SJCRH30 (cell line): ENCODE measurements around the gene EBF3. TPM values are rescaled to one million over a fixed set of nuclear protein-coding genes. Genes with fewer than 3 reads are reported as not detected.

Experiments used
- DNase-seq, 2 experiments: peaks; one replicate each; pipeline ENCODE4 v3.0.0-alpha.2; 2015 to 2020
- H3K27ac ChIP-seq: fragments of 250-450 bp; sonication (Bioruptor Pico); 2 replicates; pipeline ENCODE4 v1.5.1; 2020; ENCODE audit warnings: mild to moderate bottlenecking, moderate library complexity
- H3K27me3 ChIP-seq: fragments of 250-450 bp; sonication (Bioruptor Pico); 2 replicates; pipeline ENCODE4 v1.5.1; 2020; ENCODE audit warnings: mild to moderate bottlenecking, moderate library complexity
- H3K36me3 ChIP-seq: fragments of 250-450 bp; sonication (Bioruptor Pico); 2 replicates; pipeline ENCODE4 v1.5.1; 2020; ENCODE audit warnings: mild to moderate bottlenecking, moderate library complexity
- H3K4me1 ChIP-seq: fragments of 250-450 bp; sonication (Bioruptor Pico); 2 replicates; pipeline ENCODE4 v1.5.1; 2020; ENCODE audit warnings: mild to moderate bottlenecking, moderate library complexity
- H3K4me3 ChIP-seq: fragments of 250-450 bp; sonication (Bioruptor Pico); 2 replicates; pipeline ENCODE4 v1.5.1; 2020; ENCODE audit warnings: mild to moderate bottlenecking, moderate library complexity
- H3K9me3 ChIP-seq: fragments of 250-450 bp; sonication (Bioruptor Pico); replicated peaks from 2 replicates; pipeline ENCODE4 v1.5.1; 2020; ENCODE audit warnings: mild to moderate bottlenecking, moderate library complexity
- total RNA-seq: library from RNA; depleted of rRNA; stranded (reverse); fragments of >200 nt; shearing (Covaris generic); gene quantifications from 2 replicates; pipeline ENCODE4 v1.2.3, GENCODE V29; 2014

EBF3 gene
- total RNA-seq, 1 experiment from 2014 or later = 13.1 TPM

- no peak overlapping the region for H3K4me3 ChIP-seq
- DNase-seq = no peak
- no peaks in the 10 kb centered on the region for H3K27me3 ChIP-seq
- peaks cover 2% of the 10 kb centered on the region for H3K4me1 ChIP-seq
- no peak overlapping the region for H3K27ac ChIP-seq
- no peaks in the 10 kb centered on the region for H3K36me3 ChIP-seq
- H3K9me3 ChIP-seq = no peaks in the 10 kb centered on the region
Observed at GRCh38 chr10:129857242-129857960, 106.7 kb downstream of the EBF3 start.

GRCh38 chr10:129855836-129856563 is 108.1 kb downstream of the EBF3 start:
- Histone ChIP-seq H3K36me3 (no peaks in the 10 kb centered on the region), H3K27ac (no peak overlapping the region), H3K4me1 (no peaks in the 10 kb centered on the region), H3K9me3 (no peaks in the 10 kb centered on the region), H3K4me3 (no peak overlapping the region), H3K27me3 (no peaks in the 10 kb centered on the region)
- no peak for DNase-seq

GRCh38 chr10:129854796-129855705 is 109.0 kb downstream of the EBF3 start:
- Histone ChIP-seq H3K4me3 (no peak overlapping the region), H3K36me3 (no peaks in the 10 kb centered on the region), H3K27ac (no peak overlapping the region), H3K4me1 (no peaks in the 10 kb centered on the region), H3K9me3 (no peaks in the 10 kb centered on the region), H3K27me3 (no peaks in the 10 kb centered on the region)
- DNase-seq = no peak

GRCh38 chr10:129854158-129854557 is 109.9 kb downstream of the EBF3 start:
- Histone ChIP-seq H3K36me3 (no peaks in the 10 kb centered on the region), H3K9me3 (no peaks in the 10 kb centered on the region), H3K27ac (no peak overlapping the region), H3K4me1 (no peaks in the 10 kb centered on the region), H3K27me3 (no peaks in the 10 kb centered on the region), H3K4me3 (no peak overlapping the region)
- no peak for DNase-seq

- Histone ChIP-seq H3K4me3 (no peak overlapping the region), H3K27me3 (no peaks in the 10 kb centered on the region), H3K27ac (no peak overlapping the region), H3K36me3 (no peaks in the 10 kb centered on the region), H3K9me3 (no peaks in the 10 kb centered on the region), H3K4me1 (no peaks in the 10 kb centered on the region)
- DNase-seq = no peak
Observed at GRCh38 chr10:129853562-129853903, 110.5 kb downstream of the EBF3 start.

GRCh38 chr10:129852829-129853561 is 111.1 kb downstream of the EBF3 start:
- Histone ChIP-seq H3K27me3 (no peaks in the 10 kb centered on the region), H3K36me3 (no peaks in the 10 kb centered on the region), H3K27ac (no peak overlapping the region)

GRCh38 chr10:129851941-129852640 is 112.0 kb downstream of the EBF3 start:
- Histone ChIP-seq H3K4me1 (no peaks in the 10 kb centered on the region), H3K27ac (no peak overlapping the region)

More at GRCh38 chr10:129852829-129853561, 111.1 kb downstream of the EBF3 start:
- Histone ChIP-seq H3K9me3 (no peaks in the 10 kb centered on the region), H3K4me1 (no peaks in the 10 kb centered on the region), H3K4me3 (no peak overlapping the region)
- no peak for DNase-seq

GRCh38 chr10:129850790-129851189 is 113.3 kb downstream of the EBF3 start:
- Histone ChIP-seq H3K9me3 (no peaks in the 10 kb centered on the region), H3K36me3 (no peaks in the 10 kb centered on the region), H3K27ac (no peak overlapping the region), H3K27me3 (no peaks in the 10 kb centered on the region), H3K4me3 (no peak overlapping the region), H3K4me1 (no peaks in the 10 kb centered on the region)
- no peak for DNase-seq

More at GRCh38 chr10:129851941-129852640, 112.0 kb downstream of the EBF3 start:
- Histone ChIP-seq H3K36me3 (no peaks in the 10 kb centered on the region), H3K4me3 (no peak overlapping the region), H3K9me3 (no peaks in the 10 kb centered on the region), H3K27me3 (no peaks in the 10 kb centered on the region)
- no peak for DNase-seq

GRCh38 chr10:129850316-129850715 is 113.8 kb downstream of the EBF3 start:
- no peaks in the 10 kb centered on the region for H3K27me3 ChIP-seq
- DNase-seq = no peak

GRCh38 chr10:129849853-129850252 is 114.2 kb downstream of the EBF3 start:
- DNase-seq = no peak
- H3K36me3 ChIP-seq = no peaks in the 10 kb centered on the region
- no peak overlapping the region for H3K4me3 ChIP-seq
- no peaks in the 10 kb centered on the region for H3K27me3 ChIP-seq
- H3K9me3 ChIP-seq = no peaks in the 10 kb centered on the region
- H3K4me1 ChIP-seq = no peaks in the 10 kb centered on the region
- H3K27ac ChIP-seq = no peak overlapping the region

More at GRCh38 chr10:129850316-129850715, 113.8 kb downstream of the EBF3 start:
- H3K27ac ChIP-seq = no peak overlapping the region
- no peaks in the 10 kb centered on the region for H3K36me3 ChIP-seq
- H3K4me1 ChIP-seq = no peaks in the 10 kb centered on the region
- no peaks in the 10 kb centered on the region for H3K9me3 ChIP-seq
- H3K4me3 ChIP-seq = no peak overlapping the region

- no peak for DNase-seq
- Histone ChIP-seq H3K9me3 (no peaks in the 10 kb centered on the region), H3K4me3 (no peak overlapping the region), H3K36me3 (no peaks in the 10 kb centered on the region), H3K27me3 (no peaks in the 10 kb centered on the region), H3K27ac (no peak overlapping the region), H3K4me1 (no peaks in the 10 kb centered on the region)
Observed at GRCh38 chr10:129849452-129849750, 114.7 kb downstream of the EBF3 start.

GRCh38 chr10:129848696-129849451 is 115.2 kb downstream of the EBF3 start:
- no peak for DNase-seq
- no peak overlapping the region for H3K4me3 ChIP-seq
- no peaks in the 10 kb centered on the region for H3K4me1 ChIP-seq
- H3K9me3 ChIP-seq = no peaks in the 10 kb centered on the region
- H3K27me3 ChIP-seq = no peaks in the 10 kb centered on the region
- no peaks in the 10 kb centered on the region for H3K36me3 ChIP-seq
- H3K27ac ChIP-seq = no peak overlapping the region

GRCh38 chr10:129847741-129848483 is 116.2 kb downstream of the EBF3 start:
- no peak overlapping the region for H3K27ac ChIP-seq
- H3K9me3 ChIP-seq = no peaks in the 10 kb centered on the region
- no peaks in the 10 kb centered on the region for H3K36me3 ChIP-seq
- no peak for DNase-seq
- H3K4me1 ChIP-seq = no peaks in the 10 kb centered on the region
- no peak overlapping the region for H3K4me3 ChIP-seq
- H3K27me3 ChIP-seq = no peaks in the 10 kb centered on the region
